Activated naive CD8-positive, alpha-beta T cell treated with anti-CD3 and anti-CD28 coated beads for 36 hours (primary cell): ENCODE data around the gene DAGLB. TPM values are rescaled to one million over a fixed set of nuclear protein-coding genes. Genes with fewer than 3 reads are reported as not detected.

Experiments used
- DNase-seq: peaks from one replicate; pipeline ENCODE4 v3.0.0; 2021
- H3K27ac Mint-ChIP-seq: one replicate; pipeline ENCODE4 v1.8.0; 2022; ENCODE audit warnings: mild to moderate bottlenecking, moderate library complexity, mixed read lengths
- H3K27me3 Mint-ChIP-seq: one replicate; pipeline ENCODE4 v1.8.0; 2022; ENCODE audit warnings: mild to moderate bottlenecking, mixed read lengths
- H3K36me3 Mint-ChIP-seq: one replicate; pipeline ENCODE4 v1.8.0; 2021; ENCODE audit warnings: mild to moderate bottlenecking, mixed read lengths
- H3K4me1 Mint-ChIP-seq: one replicate; pipeline ENCODE4 v1.8.0; 2021; ENCODE audit warnings: mixed read lengths
- H3K4me3 Mint-ChIP-seq: one replicate; pipeline ENCODE4 v1.8.0; 2022; ENCODE audit warnings: mild to moderate bottlenecking, moderate library complexity, mixed read lengths
- H3K9me3 Mint-ChIP-seq: one replicate; pipeline ENCODE4 v1.8.0; 2022; ENCODE audit warnings: mixed read lengths
- total RNA-seq, 2 experiments: library from RNA; stranded (reverse); gene quantifications; one replicate each; pipeline ENCODE4 v1.2.3, GENCODE V29; 2021

The DAGLB gene
- total RNA-seq, 2 experiments from 2014 or later = 15.7 to 17.1 TPM

DNA sequence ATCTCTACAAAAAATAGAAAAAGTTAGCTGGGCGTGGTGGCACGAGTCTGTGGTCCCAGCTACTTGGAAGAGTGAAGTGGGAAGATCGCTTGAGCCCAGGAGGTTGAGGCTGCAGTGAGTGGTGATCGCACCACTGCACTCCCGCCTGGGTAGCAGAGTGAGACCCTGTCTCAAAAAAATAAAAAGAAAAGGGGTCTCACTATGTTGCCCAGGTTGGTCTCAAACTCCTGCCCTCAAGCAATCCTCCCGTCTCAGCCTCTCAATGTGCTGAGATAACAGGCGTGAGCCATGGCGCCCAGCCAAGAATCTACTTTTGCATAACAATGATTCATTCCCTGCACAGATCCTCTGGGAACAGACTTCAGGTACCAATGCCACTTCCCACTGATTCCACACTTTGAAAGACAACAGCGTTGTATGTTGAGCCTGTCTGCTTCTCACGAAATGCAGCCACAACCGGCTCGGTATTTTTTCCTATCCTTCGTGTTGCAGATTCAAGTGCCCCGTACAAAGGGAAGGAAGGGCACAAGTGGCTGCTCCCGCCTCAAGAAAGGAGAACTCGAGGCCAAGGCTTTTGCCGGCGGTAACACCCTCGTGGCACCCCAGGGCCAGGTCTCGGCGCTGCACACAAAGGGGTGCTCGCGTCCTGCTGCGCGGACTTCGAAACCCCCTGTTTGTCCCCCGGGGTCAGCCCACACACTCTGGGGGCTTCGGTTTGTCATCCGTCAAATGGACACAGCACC is 745 bp downstream of the DAGLB start:
- DNase-seq = peak; percentile 30
- Mint-ChIP-seq H3K27ac (peak overlapping the region; percentile 90), H3K4me1 (peaks cover 22% of the 10 kb centered on the region), H3K27me3 (no peaks in the 10 kb centered on the region), H3K9me3 (no peaks in the 10 kb centered on the region), H3K36me3 (peaks cover 23% of the 10 kb centered on the region), H3K4me3 (peak overlapping the region; percentile 89)

DNA sequence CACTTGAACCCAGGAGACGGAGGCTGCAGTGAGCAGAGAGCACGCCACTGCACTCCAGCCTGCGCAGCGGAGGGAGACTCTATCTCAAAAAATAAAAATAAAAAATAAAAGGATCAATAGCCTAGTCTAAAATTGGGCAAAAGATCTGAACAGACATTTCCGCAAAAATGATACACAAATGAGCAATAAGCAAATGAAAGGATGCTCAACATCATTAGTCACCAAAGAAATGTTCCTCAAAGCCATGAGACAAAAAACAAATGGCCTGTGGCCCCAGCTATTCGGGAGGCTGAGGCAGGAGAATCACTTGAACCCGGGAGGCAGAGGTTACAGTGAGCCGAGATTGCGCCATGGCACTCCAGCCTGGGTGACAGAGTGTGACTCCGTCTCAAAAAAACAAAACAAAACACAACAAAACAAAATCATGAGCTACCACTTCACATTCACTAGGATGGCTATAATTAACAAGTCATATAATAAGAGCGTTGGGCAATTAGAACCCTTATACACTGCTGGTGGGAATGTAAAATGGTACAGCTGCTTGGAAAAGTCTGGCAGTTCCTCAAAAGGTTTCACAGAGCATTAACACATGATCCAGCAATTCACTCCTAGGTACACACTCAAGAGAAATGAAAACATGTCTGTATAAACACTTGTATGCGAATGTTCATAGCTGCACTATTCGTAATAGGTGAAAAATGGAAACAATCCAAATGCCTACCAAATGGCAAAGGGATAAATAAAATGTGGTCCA is 3.1 kb downstream of the DAGLB start:
- no peak overlapping the region for H3K4me3 Mint-ChIP-seq
- no peak for DNase-seq
- H3K4me1 Mint-ChIP-seq = peaks cover 28% of the 10 kb centered on the region
- H3K27me3 Mint-ChIP-seq = no peaks in the 10 kb centered on the region
- H3K9me3 Mint-ChIP-seq = no peaks in the 10 kb centered on the region
- H3K36me3 Mint-ChIP-seq = peaks cover 30% of the 10 kb centered on the region
- H3K27ac Mint-ChIP-seq = no peak overlapping the region

DNA sequence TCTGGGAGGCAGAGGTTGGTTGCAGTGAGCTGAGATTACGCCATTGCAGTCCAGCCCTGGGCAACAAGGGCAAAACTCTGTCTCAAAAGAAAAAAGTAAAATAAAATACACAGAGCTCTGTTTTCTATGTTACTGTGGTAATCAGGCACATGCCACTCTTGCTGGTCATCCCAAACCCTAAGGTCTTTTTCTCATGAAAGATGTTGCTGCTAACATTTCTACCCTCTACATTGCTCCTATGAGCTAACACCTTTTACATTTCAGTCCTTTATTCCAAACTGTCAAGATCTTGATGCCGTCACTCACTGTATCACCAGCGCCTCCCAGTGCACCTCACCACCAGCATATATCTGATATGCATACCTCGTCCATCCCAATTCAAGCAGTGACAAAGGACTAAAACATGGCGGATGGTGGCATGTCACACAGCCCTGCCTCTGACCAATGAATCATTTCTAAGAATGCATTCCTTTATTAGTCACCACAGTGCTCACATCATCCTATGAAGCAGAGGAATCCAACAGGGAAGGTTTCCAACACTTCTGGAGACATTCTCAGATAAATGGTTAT is 4.3 kb downstream of the DAGLB start:
- no peak overlapping the region for H3K4me3 Mint-ChIP-seq
- no peaks in the 10 kb centered on the region for H3K27me3 Mint-ChIP-seq
- no peaks in the 10 kb centered on the region for H3K9me3 Mint-ChIP-seq
- H3K27ac Mint-ChIP-seq = no peak overlapping the region
- H3K36me3 Mint-ChIP-seq = peaks cover 36% of the 10 kb centered on the region
- peaks cover 38% of the 10 kb centered on the region for H3K4me1 Mint-ChIP-seq
- no peak for DNase-seq

DNA sequence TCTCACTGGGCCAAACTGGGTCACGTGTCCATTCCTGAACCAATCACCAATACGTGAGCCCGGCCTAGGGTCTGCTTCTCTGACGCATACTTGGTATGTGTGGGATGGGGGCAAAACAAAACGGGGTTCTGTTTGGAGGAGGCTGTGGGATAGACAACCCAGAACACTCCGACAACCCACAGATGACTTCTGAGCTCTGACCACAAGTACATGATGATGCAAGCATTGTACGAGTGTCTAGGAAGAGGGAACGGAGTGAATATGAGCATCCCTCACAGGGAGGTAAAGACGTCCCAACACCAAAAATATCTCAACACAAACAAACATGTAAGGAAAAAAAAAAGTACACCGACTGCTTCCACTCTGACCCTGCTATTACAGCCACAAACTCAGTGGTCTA is 5.6 kb downstream of the DAGLB start:
- H3K4me3 Mint-ChIP-seq = peak overlapping the region; percentile 13
- H3K9me3 Mint-ChIP-seq = no peaks in the 10 kb centered on the region
- H3K27me3 Mint-ChIP-seq = no peaks in the 10 kb centered on the region
- H3K36me3 Mint-ChIP-seq = peaks cover 36% of the 10 kb centered on the region
- DNase-seq = no peak
- H3K4me1 Mint-ChIP-seq = peaks cover 47% of the 10 kb centered on the region
- peak overlapping the region; percentile 18 for H3K27ac Mint-ChIP-seq

DNA sequence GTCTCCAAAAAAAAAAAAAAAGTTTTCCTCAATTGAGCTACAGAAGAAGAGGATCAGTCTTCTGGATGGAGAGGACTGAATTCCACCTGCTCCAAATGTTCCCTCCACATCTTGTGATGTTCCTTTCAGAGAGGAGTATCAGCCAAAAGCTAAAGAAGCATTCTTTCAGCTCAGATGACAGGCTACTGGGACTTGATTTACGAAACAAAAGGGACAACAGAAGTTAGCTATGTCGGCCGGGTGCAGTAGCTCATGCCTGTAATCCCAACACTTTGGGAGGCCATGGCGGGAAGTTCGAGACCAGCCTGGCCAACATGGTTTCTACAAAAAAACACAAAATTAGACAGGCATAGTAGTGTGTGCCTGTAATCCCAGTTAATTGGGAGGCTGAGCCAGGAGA is 7.4 kb downstream of the DAGLB start:
- peaks cover 39% of the 10 kb centered on the region for H3K36me3 Mint-ChIP-seq
- H3K27me3 Mint-ChIP-seq = no peaks in the 10 kb centered on the region

DNA sequence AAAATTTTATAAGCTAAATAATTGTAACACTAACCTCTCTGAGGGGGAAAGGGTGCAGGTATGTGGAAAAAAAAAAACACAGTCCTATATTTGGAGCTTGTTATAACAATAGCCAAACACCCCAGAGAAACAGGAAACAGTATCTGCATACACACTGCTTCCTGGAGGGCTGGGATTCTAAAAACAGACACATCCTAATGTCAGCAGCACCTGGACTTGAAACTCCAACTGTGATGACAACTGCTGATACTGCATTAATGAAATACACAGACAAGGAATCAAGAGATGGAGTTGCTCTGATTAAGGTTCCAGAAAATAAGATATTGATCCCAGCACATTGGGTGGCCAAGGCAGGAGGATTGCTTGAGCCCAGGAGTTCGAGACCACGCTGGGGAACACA is 9.3 kb downstream of the DAGLB start:
- Mint-ChIP-seq H3K9me3 (no peaks in the 10 kb centered on the region), H3K4me3 (no peak overlapping the region), H3K4me1 (peaks cover 47% of the 10 kb centered on the region), H3K27ac (peak overlapping the region; percentile 81), H3K27me3 (no peaks in the 10 kb centered on the region), H3K36me3 (peaks cover 30% of the 10 kb centered on the region)
- DNase-seq = no peak

More for the DNA sequence above, 7.4 kb downstream of the DAGLB start:
- Mint-ChIP-seq H3K27ac (no peak overlapping the region), H3K4me1 (peaks cover 53% of the 10 kb centered on the region), H3K4me3 (no peak overlapping the region), H3K9me3 (no peaks in the 10 kb centered on the region)
- no peak for DNase-seq

DNA sequence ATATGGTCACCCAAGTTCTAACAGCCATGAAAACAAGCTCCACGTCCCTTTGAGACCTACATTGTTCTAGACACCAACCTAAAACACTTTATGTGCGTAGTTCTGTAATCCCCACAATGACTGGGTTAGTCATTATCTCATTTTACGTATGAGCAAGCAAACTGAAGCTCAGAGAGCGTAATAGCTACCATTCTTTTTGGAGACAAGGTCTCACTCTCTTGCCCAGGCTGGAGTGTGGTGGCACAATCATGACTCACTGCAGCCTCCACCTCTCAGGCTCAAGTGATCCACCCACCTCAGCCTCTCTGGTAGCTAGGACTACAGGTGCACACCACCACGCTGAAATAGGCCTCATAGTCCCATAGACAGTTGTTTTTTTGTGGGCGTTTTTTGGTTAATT is 10.5 kb downstream of the DAGLB start:
- Mint-ChIP-seq H3K4me1 (peaks cover 45% of the 10 kb centered on the region), H3K27me3 (no peaks in the 10 kb centered on the region), H3K4me3 (no peak overlapping the region), H3K27ac (peak overlapping the region; percentile 72), H3K9me3 (no peaks in the 10 kb centered on the region), H3K36me3 (peaks cover 25% of the 10 kb centered on the region)
- DNase-seq = no peak

DNA sequence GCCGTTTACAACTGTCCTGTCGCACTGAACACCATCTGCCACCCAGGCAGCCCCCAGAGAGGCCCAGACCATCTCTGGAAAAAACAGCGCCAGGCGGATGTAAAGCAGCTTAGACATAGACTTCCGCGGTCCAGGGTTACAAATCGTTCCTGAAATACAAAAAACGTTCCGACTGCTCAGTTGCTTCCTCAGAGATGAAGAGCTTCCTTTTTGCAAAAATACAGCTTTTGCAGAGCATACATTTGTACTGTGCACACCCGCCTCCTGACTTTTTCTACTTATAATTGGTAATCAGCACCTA is 11.4 kb downstream of the DAGLB start:
- Mint-ChIP-seq H3K27ac (peak overlapping the region; percentile 73), H3K4me1 (peaks cover 38% of the 10 kb centered on the region), H3K27me3 (no peaks in the 10 kb centered on the region), H3K4me3 (peak overlapping the region; percentile 53), H3K9me3 (no peaks in the 10 kb centered on the region), H3K36me3 (peaks cover 21% of the 10 kb centered on the region)
- peak; percentile 69 for DNase-seq

DNA sequence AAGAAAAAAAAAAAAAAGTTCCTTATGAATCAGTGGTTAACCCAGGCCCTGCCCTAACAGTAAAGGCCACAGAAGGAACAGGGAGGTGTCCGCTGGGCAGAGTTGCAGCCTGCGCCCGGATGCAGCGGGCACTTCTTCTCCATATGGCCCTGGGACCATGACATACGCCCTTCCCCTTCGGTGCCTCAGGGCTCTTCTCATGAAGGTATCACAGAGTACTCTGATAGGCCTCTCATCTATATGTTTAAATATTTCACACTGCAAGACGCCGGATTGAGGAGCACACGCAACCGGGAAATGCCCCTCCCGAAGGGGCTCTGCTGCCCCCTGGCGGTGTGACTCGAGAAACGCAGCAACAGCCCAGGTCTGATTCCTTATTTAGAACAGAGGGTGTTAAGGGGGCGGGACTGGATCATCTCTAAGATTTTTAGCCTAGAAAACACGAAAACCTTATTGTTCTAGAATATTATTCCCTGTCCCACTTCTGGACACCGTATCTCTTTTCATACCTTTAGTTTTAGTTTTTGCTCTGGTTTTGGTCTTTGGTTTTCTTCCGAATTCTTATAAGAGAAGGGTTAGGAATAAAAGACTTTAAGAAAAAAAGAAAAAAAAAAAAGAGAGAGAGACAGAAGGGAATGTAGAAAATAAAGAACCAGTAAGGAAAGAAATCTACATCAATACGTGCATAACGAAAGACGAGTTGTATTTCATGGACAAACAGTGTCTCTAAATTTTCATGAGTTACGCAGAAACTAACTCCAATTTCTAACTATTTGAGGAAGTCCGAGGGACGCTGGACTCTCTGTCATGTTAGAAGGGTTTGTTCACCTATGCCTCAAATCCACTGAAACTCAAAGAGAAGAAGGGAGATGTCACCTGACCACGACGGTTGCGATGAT is 12.0 kb downstream of the DAGLB start:
- Mint-ChIP-seq H3K36me3 (peaks cover 23% of the 10 kb centered on the region), H3K4me3 (peak overlapping the region; percentile 53), H3K27me3 (no peaks in the 10 kb centered on the region), H3K9me3 (no peaks in the 10 kb centered on the region), H3K4me1 (peaks cover 37% of the 10 kb centered on the region), H3K27ac (peak overlapping the region; percentile 73)
- peak; percentile 88 for DNase-seq

DNA sequence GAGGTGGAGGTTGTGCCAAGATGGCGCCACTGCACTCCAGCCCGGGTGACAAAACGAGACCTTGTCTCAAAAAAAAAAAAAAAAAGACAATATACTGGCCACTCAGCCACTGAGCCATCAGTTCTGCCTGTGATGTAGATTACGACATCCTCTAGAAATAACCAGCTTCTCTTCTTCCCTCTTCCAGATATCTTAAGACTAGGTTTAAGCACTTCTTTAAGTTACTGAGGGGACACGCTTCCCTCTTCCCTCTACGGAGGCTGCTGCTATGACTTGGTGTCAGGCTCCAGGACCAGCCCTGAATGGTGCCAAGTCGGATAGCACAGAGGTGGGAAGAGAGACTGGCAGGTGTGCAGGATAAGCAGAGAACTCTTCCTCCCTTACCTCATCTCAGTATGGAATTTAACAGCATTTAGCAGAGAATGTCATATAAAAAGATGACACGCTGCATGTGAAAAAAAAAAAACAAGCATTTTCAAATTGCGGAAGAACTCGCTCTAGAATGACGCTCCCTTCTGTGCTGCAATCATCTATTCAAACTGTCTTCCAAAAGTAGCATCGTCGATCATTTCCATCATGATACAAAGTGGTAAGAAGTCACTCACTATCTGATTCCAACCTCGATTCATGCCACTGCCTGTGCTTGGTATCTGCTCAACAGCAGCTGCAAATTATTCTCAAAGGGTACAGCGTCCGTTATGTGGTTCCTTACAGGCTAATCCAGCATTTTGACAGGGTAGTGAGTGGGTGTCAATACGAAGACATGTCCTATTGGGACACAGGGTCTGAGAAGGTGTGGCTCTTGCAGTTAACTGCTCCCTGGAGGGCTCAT is 13.8 kb downstream of the DAGLB start:
- Mint-ChIP-seq H3K27me3 (no peaks in the 10 kb centered on the region), H3K9me3 (no peaks in the 10 kb centered on the region), H3K4me3 (no peak overlapping the region)

DNA sequence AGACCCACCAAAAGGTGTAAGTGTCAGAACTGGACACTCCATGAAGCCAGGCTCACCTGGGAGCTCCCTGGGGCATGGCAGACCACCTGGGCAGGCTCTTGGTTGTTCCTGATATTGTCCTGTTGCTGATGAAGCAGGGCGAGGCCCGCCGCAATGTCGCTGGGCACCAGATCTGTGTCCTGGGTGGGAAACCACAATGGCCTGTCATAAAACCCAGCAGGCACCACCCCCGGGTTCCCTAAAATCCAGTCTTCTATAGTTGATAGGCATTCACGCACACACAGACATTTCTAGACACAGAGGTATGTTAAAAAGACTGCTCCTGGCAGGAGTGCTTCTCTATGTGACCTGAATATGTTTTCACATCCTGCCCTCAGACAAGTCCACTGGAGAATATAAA is 15.0 kb downstream of the DAGLB start:
- Mint-ChIP-seq H3K36me3 (peaks cover 14% of the 10 kb centered on the region), H3K27me3 (no peaks in the 10 kb centered on the region), H3K4me1 (peaks cover 23% of the 10 kb centered on the region), H3K27ac (no peak overlapping the region), H3K4me3 (no peak overlapping the region), H3K9me3 (no peaks in the 10 kb centered on the region)
- no peak for DNase-seq

More for the DNA sequence above, 13.8 kb downstream of the DAGLB start:
- Mint-ChIP-seq H3K27ac (no peak overlapping the region), H3K36me3 (peaks cover 14% of the 10 kb centered on the region), H3K4me1 (peaks cover 30% of the 10 kb centered on the region)
- no peak for DNase-seq

DNA sequence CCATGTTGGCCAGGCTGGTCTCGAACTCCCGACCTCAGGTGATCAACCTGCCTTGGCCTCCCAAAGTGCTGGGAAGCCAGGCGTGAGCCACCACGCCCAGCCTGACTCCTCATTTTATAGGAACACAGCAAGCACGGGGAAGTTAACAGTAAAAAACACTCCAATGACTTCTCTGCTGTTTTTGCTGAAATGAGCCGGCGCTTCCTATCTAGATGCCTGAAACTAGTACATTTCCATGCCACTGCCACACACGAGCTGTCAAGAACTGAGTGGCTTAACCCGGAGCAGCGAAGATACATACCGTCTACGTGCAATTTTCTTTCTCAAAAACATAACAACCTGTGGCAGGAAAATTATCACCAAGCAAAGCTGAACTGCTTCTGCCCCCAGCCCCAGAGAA is 16.8 kb downstream of the DAGLB start:
- no peaks in the 10 kb centered on the region for H3K27me3 Mint-ChIP-seq

DNA sequence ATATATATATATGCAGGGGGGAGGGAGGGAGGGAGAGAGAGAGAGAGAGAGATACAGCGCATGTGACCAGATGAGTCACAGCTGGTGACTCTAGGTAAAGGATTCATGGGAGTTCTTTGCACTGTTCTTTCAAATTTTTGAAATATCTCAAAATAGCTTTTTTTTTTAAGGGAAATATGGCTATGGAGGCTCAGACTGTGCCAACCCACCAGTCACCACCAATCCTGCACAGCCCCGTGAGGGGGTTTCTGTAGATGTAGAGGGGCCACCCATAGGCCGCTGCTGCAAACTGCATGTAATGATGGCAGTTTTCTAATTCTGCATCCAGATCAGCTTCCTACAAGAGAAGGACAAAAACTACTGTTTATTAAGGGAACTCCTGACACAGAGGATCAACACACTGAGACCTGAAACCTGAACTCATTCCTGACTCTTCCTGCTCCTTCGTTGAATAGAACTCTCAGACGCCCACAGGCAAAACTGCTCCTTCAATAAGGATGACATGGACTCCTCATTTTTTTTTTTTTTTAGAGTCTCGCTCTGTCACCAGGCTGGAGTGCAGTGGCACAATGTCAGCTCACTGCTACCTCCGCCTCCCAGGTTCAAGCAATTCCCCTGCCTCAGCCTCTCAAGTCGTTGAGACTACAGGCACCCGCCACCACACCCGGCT is 17.3 kb downstream of the DAGLB start:
- Mint-ChIP-seq H3K27ac (no peak overlapping the region), H3K4me1 (peaks cover 3% of the 10 kb centered on the region), H3K9me3 (no peaks in the 10 kb centered on the region), H3K36me3 (peaks cover 10% of the 10 kb centered on the region), H3K27me3 (no peaks in the 10 kb centered on the region), H3K4me3 (no peak overlapping the region)
- DNase-seq = no peak

More for the DNA sequence above, 16.8 kb downstream of the DAGLB start:
- Mint-ChIP-seq H3K9me3 (no peaks in the 10 kb centered on the region), H3K36me3 (peaks cover 12% of the 10 kb centered on the region), H3K4me3 (no peak overlapping the region), H3K27ac (no peak overlapping the region), H3K4me1 (peaks cover 9% of the 10 kb centered on the region)
- no peak for DNase-seq

DNA sequence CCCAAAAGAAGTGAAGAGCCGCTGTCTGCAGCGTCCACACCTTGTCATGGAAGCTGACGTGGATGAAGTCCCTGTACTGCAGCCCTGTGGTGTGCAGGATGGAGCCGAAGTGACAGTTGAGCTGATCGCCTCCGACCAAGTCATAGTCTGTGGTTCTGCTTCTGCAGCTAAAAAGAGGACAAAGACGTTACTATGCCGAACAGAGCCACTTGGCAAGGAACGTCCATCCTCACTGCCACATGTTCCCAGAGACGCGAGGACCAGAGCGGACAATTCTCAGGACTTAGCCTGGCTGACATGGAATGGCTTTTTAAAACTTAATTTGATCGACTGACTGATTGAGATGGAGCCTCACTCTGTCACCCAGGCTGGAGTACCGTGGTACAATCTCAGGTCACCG is 21.8 kb downstream of the DAGLB start:
- DNase-seq = no peak
- Mint-ChIP-seq H3K27me3 (no peaks in the 10 kb centered on the region), H3K9me3 (no peaks in the 10 kb centered on the region), H3K27ac (no peak overlapping the region), H3K36me3 (peaks cover 12% of the 10 kb centered on the region), H3K4me3 (no peak overlapping the region), H3K4me1 (peaks cover 2% of the 10 kb centered on the region)
